Stomach (tissue), 4 donors: ENCODE measurements around the gene EPHB1.

Experiments used
- CTCF ChIP-seq, 7 experiments: fragments of 450-650 bp in 4 of 7; fragments of 200-600 bp in 3 of 7; sonication (generic) in 3 of 7; IDR thresholded peaks; one replicate each; pipeline ENCODE4 v1.5.1; 2016 to 2019; ENCODE audit warnings: antibody characterized with exemption in 7 of 7, control low read depth in 2 of 7, mild to moderate bottlenecking in 1 of 7
- POLR2A ChIP-seq, 4 donors: fragments of 450-650 bp; IDR thresholded peaks; one replicate each; pipeline ENCODE4 v1.6.1; 2016; ENCODE audit warnings: antibody characterized with exemption in 4 of 4, control low read depth in 2 of 4, mild to moderate bottlenecking in 1 of 4, moderate library complexity in 1 of 4
- POLR2AphosphoS5 ChIP-seq, 3 donors: sonication (generic); formaldehyde crosslinking; IDR thresholded peaks; one replicate each; pipeline ENCODE4 v1.6.1; 2016; ENCODE audit warnings: antibody characterized with exemption in 3 of 3

- TF ChIP-seq POLR2A (IDR thresholded peaks at IDR 0.05) (no peak), CTCF (IDR thresholded peaks at IDR 0.05) (no peak), POLR2AphosphoS5 (IDR thresholded peaks at IDR 0.05) (no peak)
Measured at GRCh38 chr3:134803652-134804051, 8.6 kb downstream of the EPHB1 start.
